H4 (cell line): ENCODE measurements around the gene MUC5B. TPM values are rescaled to one million over a fixed set of nuclear protein-coding genes. Genes with fewer than 3 reads are reported as not detected.
"Not testable (repeated sequence)": the region's sequence is repeated elsewhere in the genome, so short reads cannot be mapped to it uniquely, and the experiment has no call there.

Experiments
- DNase-seq: peaks from one replicate; pipeline ENCODE4 v3.0.0-alpha.2; 2015; ENCODE audit warnings: low spot score
- total RNA-seq: library from RNA; depleted of rRNA; stranded (reverse); fragments of >200 nt; shearing (Covaris generic); gene quantifications from 2 replicates; pipeline ENCODE4 v1.2.3, GENCODE V29; 2014

The MUC5B gene
- total RNA-seq, 1 experiment from 2014 or later, result not detected

DNA sequence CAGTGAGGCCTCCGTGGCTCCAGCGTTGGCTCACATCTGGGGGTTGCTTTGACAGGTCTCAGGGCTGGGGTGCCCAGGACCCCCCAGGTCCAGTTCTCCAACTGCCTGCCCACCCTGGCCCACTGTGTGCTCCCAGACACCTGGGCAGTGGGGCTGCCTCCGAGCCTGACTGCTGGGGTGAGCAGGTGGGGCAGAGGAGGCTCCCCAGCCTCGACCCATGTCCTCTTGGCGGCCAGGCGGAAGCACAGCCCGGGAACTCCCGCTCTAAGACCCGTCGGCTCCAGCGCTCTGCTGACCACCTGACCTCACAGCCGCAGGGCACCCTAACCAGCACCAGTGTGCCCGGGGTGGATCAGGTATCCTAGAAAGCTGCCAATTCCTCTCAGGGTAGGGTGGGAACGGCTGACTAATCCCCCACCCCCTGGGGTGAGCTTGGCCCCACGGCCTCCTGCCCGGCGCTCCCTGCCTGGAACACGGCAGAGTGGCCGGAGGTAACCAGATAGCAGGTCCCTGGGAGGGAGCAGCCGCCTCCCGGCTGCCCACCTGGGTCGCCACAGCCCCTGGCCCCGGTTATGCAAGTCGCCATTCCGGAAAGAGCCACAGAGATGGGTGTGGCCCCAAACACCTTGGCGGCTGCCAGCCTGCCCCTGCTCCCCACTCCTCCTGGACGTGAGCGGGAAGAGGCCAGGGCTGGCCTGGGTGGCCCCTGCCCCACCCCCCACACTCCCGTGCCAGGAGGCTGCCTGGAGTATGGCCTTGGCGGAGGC is 19.2 kb upstream of the MUC5B start:
- DNase-seq, result no peak

GRCh38 chr11:1204381-1205101 is 18.3 kb upstream of the MUC5B start:
- DNase-seq, result no peak

- no peak for DNase-seq
These were observed 17.5 kb upstream of the MUC5B start for GRCh38 chr11:1205121-1205986.

DNA sequence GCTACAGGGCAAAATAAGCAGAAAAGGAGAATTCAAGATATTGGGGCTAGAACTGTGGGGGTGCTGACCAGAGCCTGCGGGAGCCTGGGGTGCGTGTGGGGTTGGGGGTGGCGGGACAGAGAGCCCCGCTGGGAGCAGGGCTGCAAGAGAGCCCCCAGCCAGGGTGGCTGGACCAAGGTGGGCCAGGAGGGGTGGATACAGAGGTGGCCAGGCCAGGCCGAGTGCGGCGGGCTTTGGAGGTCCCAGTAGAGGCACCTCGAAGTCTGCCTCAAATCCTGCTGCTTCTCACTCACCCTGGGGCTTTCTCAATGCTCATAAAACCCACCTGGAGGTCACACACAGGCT is 16.9 kb upstream of the MUC5B start:
- DNase-seq, result no peak

- no peak for DNase-seq
These were observed 16.2 kb upstream of the MUC5B start for GRCh38 chr11:1206391-1207271.

DNA sequence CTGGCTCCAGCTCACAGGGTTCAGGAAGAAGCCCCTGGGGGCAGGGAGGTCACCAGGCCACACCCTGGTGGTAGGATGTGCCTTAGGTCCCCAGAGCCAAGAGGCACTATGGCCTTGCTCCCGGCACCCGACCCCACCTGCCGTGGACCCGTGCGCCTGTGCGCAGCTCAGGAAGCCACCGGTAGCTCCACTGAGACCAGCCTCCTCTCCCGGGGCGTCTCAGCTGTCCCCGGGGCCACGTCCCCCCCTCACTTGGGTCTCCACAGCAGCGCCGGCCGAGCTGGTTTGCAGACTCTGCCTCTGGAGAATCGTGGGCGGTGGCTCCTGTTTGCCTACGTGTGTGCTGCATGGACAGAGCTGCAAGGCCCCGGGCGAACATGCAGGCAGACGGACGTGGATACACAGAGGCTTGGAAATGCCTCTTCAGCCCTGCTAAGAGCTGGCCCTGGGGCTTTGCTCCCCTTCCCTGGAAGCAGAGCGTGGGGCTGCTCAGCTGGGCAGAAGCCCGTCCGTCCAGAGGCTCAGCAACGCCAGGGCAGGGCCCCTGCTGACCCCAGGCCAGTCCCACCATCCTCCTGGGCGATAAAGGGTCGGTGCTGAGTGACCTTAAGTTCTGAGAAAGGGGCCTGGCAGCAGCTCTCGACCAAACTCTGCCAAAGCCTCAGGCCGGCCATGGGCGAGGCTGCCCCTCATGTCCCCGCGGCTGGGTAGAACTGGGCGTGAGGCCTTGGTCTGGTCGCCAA is 15.3 kb upstream of the MUC5B start:
- DNase-seq, result no peak

- no peak for DNase-seq
These were observed 14.8 kb upstream of the MUC5B start for GRCh38 chr11:1208144-1208393.

GRCh38 chr11:1208394-1209261 is 14.2 kb upstream of the MUC5B start:
- no peak for DNase-seq

DNA sequence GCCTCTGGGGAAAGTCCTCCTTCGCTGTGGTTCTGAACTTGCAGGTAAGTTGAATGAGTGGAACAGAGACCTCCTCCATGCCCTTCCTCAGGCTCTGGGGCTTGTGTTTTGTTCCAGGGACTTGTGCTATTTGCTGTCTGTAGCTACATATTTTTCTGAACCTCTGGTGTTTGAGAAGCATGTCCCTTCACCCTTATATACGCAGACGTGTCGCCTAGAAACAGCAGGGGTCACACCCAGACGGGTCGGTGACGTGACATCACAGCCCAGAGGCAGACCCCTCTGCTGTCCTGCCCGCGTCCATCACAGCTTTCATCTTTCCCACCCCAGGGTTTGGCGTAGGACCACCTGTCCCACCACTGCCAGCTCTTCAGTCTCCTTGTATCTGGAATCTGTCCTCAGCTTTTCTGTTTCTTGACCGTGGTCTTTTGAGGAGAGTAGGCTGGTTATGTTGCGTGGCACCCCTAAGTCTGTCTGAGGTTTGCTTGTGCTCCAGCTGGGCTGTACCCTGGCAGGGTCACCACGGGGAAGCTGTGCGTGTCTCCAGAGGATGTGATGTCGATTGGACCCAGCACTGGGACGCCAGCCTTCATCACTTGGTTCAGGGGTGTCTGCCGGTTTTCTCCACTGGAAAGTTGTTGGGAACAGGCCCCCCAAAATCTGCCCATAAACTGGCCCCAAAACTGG is 13.4 kb upstream of the MUC5B start:
- no peak for DNase-seq

DNA sequence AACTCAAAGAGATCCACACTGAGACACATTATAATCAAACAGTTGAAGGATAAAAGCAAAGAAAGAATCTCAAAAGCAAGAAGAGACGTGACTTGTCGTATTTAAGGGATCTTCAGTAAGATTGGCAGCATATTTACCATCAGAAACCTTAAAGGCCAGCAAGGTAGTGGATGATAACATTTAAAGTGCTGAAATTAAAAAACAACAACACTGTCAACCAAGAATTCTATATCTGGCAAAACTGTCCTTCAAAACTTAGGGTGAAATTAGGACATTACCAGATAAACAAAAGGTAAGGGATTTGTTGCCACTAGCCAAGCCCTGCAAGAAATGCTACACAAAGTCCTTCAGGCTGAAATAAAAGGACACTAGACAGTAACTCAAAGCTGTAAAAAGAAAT is 11.0 kb upstream of the MUC5B start:
- no peak for DNase-seq

DNA sequence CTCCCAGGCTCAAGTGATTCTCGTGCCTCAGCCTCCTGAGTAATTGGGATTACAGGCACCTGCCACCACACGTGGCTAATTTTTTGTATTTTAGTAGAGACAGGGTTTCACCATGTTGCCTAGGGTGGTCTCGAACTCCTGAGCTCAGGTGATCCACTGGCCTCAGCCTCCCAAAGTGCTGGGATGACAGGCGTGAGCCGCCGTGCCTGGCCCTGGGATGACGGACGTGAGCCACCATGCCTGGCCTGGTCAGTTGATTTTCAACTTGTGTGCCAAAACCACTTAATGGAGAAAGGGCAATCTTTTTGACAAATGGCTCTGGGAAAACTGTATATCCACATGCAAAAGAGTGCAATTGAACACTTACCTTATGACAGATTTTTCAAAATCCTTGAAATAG is 7.0 kb upstream of the MUC5B start:
- not testable (repeated sequence) for DNase-seq

DNA sequence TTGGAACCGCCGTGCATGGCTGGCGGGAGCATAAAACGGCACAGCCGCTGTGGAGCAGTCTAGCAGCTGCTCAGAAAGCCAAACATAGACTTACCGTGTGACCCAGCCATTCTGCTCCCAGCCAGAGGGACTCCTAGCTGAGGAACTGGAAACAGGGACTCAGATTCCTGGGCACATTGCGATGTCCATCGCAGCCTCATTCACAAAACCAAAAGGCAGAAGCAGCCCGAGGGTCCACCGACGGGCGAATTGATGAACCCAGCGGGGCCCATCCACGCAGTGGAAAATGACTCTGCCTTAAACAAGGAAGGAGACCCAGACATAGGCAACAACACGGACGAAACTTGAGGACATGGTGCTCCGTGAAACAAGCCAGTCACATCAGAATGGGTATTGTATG is 5.7 kb upstream of the MUC5B start:
- no peak for DNase-seq

GRCh38 chr11:1218256-1218787 is 4.5 kb upstream of the MUC5B start:
- DNase-seq, result no peak

DNA sequence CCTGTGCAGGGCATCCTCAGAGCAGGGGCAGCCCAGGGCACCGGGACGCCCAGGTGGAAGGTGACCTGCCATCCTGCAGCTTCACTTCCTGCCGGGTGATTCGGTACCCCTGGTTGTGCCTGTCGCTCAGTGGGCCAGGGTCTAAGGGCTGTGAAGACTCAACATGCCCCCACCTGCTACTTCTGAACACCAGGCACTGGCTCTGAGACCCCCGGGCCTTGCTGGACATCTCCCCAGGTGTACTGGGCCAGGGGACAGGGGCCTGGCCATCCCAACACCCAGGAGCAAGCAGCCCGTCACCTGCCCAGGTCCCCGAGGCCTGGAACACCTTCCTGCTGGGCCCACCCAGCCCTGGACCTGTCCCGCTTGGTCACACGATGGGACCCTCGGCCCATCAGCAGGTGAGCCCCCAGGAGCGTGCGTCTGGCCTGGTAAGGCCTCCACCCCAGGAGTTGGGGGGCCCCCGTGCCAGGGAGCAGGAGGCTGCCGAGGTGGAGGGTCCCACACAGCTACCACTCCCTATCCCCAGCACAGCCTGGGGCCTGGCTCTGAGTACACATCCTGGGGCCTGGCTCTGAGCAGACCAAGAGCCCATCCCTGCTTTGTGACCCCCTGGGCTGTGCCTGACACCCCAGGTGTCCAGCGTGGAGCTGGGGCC is 3.9 kb upstream of the MUC5B start:
- no peak for DNase-seq

GRCh38 chr11:1219446-1219833 is 3.4 kb upstream of the MUC5B start:
- DNase-seq, result no peak

DNA sequence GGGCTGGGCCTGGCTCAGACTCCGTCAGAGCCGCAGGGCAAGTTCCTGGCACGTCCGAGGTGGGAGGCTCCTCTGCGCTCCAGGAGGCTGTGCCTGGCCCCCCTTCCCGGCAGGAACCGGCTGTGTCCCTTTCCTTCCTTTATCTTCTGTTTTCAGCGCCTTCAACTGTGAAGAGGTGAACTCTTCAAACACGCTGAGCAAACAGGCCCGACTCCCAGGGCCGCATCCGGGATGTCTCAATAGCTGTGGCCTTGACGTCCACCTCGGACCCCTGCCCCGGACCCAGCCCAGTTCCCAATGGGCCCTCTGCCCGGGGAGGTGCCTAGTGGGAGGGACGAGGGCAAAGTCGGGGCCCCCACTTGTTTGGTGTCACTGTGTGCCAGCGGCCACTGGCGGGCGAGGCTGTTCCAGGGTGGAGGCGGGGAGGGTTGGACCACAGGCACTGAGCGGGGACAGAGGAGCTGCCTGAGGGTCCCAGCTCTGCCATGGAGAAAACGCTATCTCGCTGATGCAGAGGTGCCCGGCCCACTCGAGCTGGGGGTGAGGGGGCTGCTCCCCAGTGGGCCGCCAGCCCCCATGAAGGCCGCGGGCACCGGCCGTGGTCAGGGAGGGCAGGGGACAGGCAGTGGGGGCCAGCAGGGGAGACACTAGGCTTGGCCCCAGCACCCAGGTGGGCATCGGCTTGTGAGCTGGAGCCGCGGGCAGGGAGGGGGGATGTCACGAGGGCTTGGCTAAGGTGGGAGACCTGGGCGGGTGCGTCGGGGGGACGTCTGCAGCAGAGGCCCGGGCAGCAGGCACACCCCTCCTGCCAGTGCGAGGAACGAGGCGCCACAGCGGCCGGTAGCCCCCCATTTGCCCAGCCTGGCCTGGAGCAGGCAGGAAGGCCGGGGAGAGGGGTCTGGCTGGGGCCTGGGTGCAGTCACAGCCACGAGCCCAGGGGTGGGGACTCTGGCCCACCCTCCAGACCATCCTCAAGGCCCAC is 2.7 kb upstream of the MUC5B start:
- DNase-seq, result no peak

- no peak for DNase-seq
These were observed 1.7 kb upstream of the MUC5B start for GRCh38 chr11:1220941-1221721.
